Neural cell (in vitro differentiated cells): Measurements from ENCODE around the gene CCDC27.

ENCODE experiments used
- CTCF ChIP-seq: fragments of 450-650 bp; IDR thresholded peaks from 2 replicates; pipeline ENCODE4 v1.5.1; 2014; ENCODE audit warnings: antibody characterized with exemption, mild to moderate bottlenecking, moderate library complexity; ENCODE audit not compliant: poor library complexity, severe bottlenecking
- EZH2 ChIP-seq: fragments of 200-600, 300-800 bp; shearing (Covaris generic), sonication (generic); IDR thresholded peaks from 2 replicates; pipeline ENCODE4 v1.6.1; 2014; ENCODE audit warnings: antibody characterized with exemption, low read length, borderline replicate concordance, mild to moderate bottlenecking; ENCODE audit not compliant: insufficient read depth, poor library complexity, severe bottlenecking
- POLR2AphosphoS5 ChIP-seq: IDR thresholded peaks from 2 replicates; pipeline ENCODE4 v1.6.1; 2012
- RAD21 ChIP-seq: fragments of 450-650 bp; conservative IDR thresholded peaks from 2 replicates; pipeline ENCODE4 v1.6.1; 2014; ENCODE audit warnings: antibody characterized with exemption, mild to moderate bottlenecking, moderate library complexity
- REST ChIP-seq: IDR thresholded peaks from 2 replicates; pipeline ENCODE4 v1.6.1; 2012; ENCODE audit warnings: borderline replicate concordance
- TAF1 ChIP-seq: IDR thresholded peaks from 2 replicates; pipeline ENCODE4 v1.6.1; 2012; ENCODE audit warnings: low read depth

GRCh38 chr1:3759164-3759563 lies 6.9 kb downstream of the CCDC27 start:
- TF ChIP-seq CTCF (no peak), POLR2AphosphoS5 (no peak), RAD21 (no peak), TAF1 (no peak), EZH2 (no peak), REST (no peak)
